Measurements from ENCODE around the gene SAMD13. TPM values are rescaled to one million over a fixed set of nuclear protein-coding genes. Genes with fewer than 3 reads are reported as not detected.

Gene SAMD13
- total RNA-seq: 1 to 10 TPM in 3 of 5 donors, not detected in 2; 1.4 to 7.5 (median 1.7) TPM
- 1 to 10 TPM; 1.7 to 9.0 (median 6.5) TPM for polyA plus RNA-seq
- long read RNA-seq, donor 1, partial matches to known transcripts: 0 of 1 reads
- long read RNA-seq, donor 1, other reads (novel, unspliced or antisense): 0 of 1 reads
- long read RNA-seq, donor 2: 0 reads
- long read RNA-seq, donor 3, partial matches to known transcripts: 0 of 1 reads
- long read RNA-seq, donor 3, other reads (novel, unspliced or antisense): 0 of 1 reads
- long read RNA-seq, donor 4: 0 reads
- long read RNA-seq, donor 5: 0 reads
- long read RNA-seq, donor 6: 0 reads
- long read RNA-seq, donor 7, partial matches to known transcripts: 0 of 3 reads
- long read RNA-seq, donor 7, other reads (novel, unspliced or antisense): 0 of 3 reads
- long read RNA-seq, donor 8, partial matches to known transcripts: 0 of 1 reads
- long read RNA-seq, donor 8, other reads (novel, unspliced or antisense): 0 of 1 reads
- long read RNA-seq, donor 9: 0 reads
- long read RNA-seq, donor 10: 0 reads

GRCh38 chr1:84301004-84301784 lies at the start of gene SAMD13:
TSS of gene SAMD13 (plus strand) at chr1:84301708. CDS start at chr1:84303235, 1,527 bp downstream.
- no peak for TF ChIP-seq POLR2A (IDR thresholded peaks at IDR 0.05)
- peak in 2 of 3 donors; percentile 32 to 39 for TF ChIP-seq POLR2AphosphoS5 (IDR thresholded peaks at IDR 0.05)
- intact Hi-C loops (cut with DNase I; ENCODE audit: low total_unique reads): no loop called here
- DNase-seq: peak; percentile 90 to 96

GRCh38 chr1:84253036-84253435 lies 48.5 kb upstream of the SAMD13 start:
- 79 to 91% (median 86%) methylated on average over 2 of the region's 2 CpGs for WGBS, 5 donors
- peaks cover 3 to 30% (median 12%) of the 10 kb centered on the region in 4 donors for H3K4me1 ChIP-seq
- no peaks in the 10 kb centered on the region for H3K27me3 ChIP-seq
- no peak overlapping the region for H3K27ac ChIP-seq
- H3K9me3 ChIP-seq: peaks cover 0 to 9% (median 3%) of the 10 kb centered on the region in 4 donors
- no peak overlapping the region for H3K4me3 ChIP-seq
- no peak for TF ChIP-seq POLR2AphosphoS5 (IDR thresholded peaks at IDR 0.05)
- H3K36me3 ChIP-seq: no peaks in the 10 kb centered on the region
- no peak for DNase-seq
- intact Hi-C loops (cut with DNase I; ENCODE audit: low total_unique reads): no loop called here

More at GRCh38 chr1:84301004-84301784, at the start of gene SAMD13:
- Histone ChIP-seq H3K4me3 (peak within 1 kb of the TSS; percentile 29 to 44 (median 35)), H3K4me1 (peaks cover 15 to 65% (median 56%) of the 10 kb centered on the region in 4 donors), H3K27me3 (no peaks in the 10 kb centered on the region), H3K27ac (peak within 1 kb of the TSS; percentile 76 to 97 (median 92)), H3K9me3 (no peaks in the 10 kb centered on the region), H3K36me3 (no peaks in the 10 kb centered on the region)
- WGBS, 5 donors: 8 to 13% (median 10%) methylated on average over 5 of the region's 5 CpGs

- peak overlapping the region in 1 of 5 donors; percentile 33 for H3K27ac ChIP-seq
- no peak for TF ChIP-seq POLR2A (IDR thresholded peaks at IDR 0.05)
- TF ChIP-seq POLR2AphosphoS5 (IDR thresholded peaks at IDR 0.05): peak in 1 of 3 donors; percentile 67
- TF ChIP-seq EP300 (IDR thresholded peaks at IDR 0.05): peak; percentile 65
- no peak for TF ChIP-seq CTCF (IDR thresholded peaks at IDR 0.05)
- peaks cover 3 to 30% (median 14%) of the 10 kb centered on the region in 4 donors for H3K4me1 ChIP-seq
- DNase-seq: peak; percentile 41 to 65
- WGBS, 5 donors: 17 to 37% (median 23%) methylated on average over 4 of the region's 4 CpGs
- H3K4me3 ChIP-seq: no peak overlapping the region
- peaks cover 0 to 9% (median 3%) of the 10 kb centered on the region in 4 donors for H3K9me3 ChIP-seq
- no peaks in the 10 kb centered on the region for H3K36me3 ChIP-seq
- intact Hi-C loops (cut with DNase I; ENCODE audit: low total_unique reads): no loop called here
- H3K27me3 ChIP-seq: no peaks in the 10 kb centered on the region
Measured at GRCh38 chr1:84253891-84254290, 47.6 kb upstream of the SAMD13 start.

- Histone ChIP-seq H3K27ac (no peak overlapping the region), H3K4me3 (no peak overlapping the region), H3K4me1 (peaks cover 3 to 30% (median 14%) of the 10 kb centered on the region in 4 donors), H3K36me3 (no peaks in the 10 kb centered on the region), H3K9me3 (peaks cover 0 to 9% (median 3%) of the 10 kb centered on the region in 4 donors), H3K27me3 (no peaks in the 10 kb centered on the region)
- intact Hi-C loops (cut with DNase I; ENCODE audit: low total_unique reads): no loop called here
- 84 to 95% (median 92%) methylated on average over 2 of the region's 2 CpGs for WGBS, 5 donors
- TF ChIP-seq EP300 (IDR thresholded peaks at IDR 0.05) (no peak), POLR2AphosphoS5 (IDR thresholded peaks at IDR 0.05) (no peak), POLR2A (IDR thresholded peaks at IDR 0.05) (no peak), CTCF (IDR thresholded peaks at IDR 0.05) (no peak)
- no peak for DNase-seq
Measured at GRCh38 chr1:84254703-84255238, 46.7 kb upstream of the SAMD13 start.

GRCh38 chr1:84255582-84255981 lies 45.9 kb upstream of the SAMD13 start:
- intact Hi-C loops (cut with DNase I; ENCODE audit: low total_unique reads): no loop called here
- no peak for DNase-seq
- Histone ChIP-seq H3K4me1 (peaks cover 8 to 37% (median 17%) of the 10 kb centered on the region in 4 donors), H3K27ac (no peak overlapping the region), H3K9me3 (peaks cover 0 to 4% (median 2%) of the 10 kb centered on the region in 4 donors), H3K36me3 (no peaks in the 10 kb centered on the region), H3K27me3 (no peaks in the 10 kb centered on the region), H3K4me3 (no peak overlapping the region)
- TF ChIP-seq POLR2A (IDR thresholded peaks at IDR 0.05) (no peak), POLR2AphosphoS5 (IDR thresholded peaks at IDR 0.05) (no peak), CTCF (IDR thresholded peaks at IDR 0.05) (no peak)
